OCI-LY3 (cell line): Measurements from ENCODE around the gene ADAM8.

Experiments used
- CTCF ChIP-seq: fragments of 200-600, 300-600 bp; sonication (generic); IDR thresholded peaks from 2 replicates; pipeline ENCODE4 v1.5.1; 2014; ENCODE audit warnings: antibody characterized with exemption, low read length, low read depth
- EZH2phosphoT487 ChIP-seq: fragments of 200-600 bp; shearing (Covaris generic); IDR thresholded peaks from 2 replicates; pipeline ENCODE4 v1.6.1; 2018; ENCODE audit warnings: antibody characterized with exemption, mixed run types, low read depth

GRCh38 chr10:133245439-133246235, 31.0 kb downstream of the ADAM8 start:
- TF ChIP-seq CTCF (no peak), EZH2phosphoT487 (no peak)
